OCI-LY3 (cell line): ENCODE data around the gene OR6S1.

Experiments
- EZH2phosphoT487 ChIP-seq: fragments of 200-600 bp; shearing (Covaris generic); IDR thresholded peaks from 2 replicates; pipeline ENCODE4 v1.6.1; 2018; ENCODE audit warnings: antibody characterized with exemption, mixed run types, low read depth
- TF ChIP-seq, protein P1 (sequence below): fragments of 200-600, 300-600 bp; sonication (generic); IDR thresholded peaks from 2 replicates; pipeline ENCODE4 v1.5.1; 2014; ENCODE audit warnings: antibody characterized with exemption, low read length, low read depth

GRCh38 chr14:20687362-20688166, 46.1 kb upstream of the OR6S1 start:
- TF ChIP-seq, protein P1, sequence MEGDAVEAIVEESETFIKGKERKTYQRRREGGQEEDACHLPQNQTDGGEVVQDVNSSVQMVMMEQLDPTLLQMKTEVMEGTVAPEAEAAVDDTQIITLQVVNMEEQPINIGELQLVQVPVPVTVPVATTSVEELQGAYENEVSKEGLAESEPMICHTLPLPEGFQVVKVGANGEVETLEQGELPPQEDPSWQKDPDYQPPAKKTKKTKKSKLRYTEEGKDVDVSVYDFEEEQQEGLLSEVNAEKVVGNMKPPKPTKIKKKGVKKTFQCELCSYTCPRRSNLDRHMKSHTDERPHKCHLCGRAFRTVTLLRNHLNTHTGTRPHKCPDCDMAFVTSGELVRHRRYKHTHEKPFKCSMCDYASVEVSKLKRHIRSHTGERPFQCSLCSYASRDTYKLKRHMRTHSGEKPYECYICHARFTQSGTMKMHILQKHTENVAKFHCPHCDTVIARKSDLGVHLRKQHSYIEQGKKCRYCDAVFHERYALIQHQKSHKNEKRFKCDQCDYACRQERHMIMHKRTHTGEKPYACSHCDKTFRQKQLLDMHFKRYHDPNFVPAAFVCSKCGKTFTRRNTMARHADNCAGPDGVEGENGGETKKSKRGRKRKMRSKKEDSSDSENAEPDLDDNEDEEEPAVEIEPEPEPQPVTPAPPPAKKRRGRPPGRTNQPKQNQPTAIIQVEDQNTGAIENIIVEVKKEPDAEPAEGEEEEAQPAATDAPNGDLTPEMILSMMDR, result no peak
- no peak for TF ChIP-seq EZH2phosphoT487
